ENCODE data around the gene CDK17.
"Not testable (repeated sequence)": the region's sequence is repeated elsewhere in the genome, so short reads cannot be mapped to it uniquely, and the experiment has no call there.

DNA sequence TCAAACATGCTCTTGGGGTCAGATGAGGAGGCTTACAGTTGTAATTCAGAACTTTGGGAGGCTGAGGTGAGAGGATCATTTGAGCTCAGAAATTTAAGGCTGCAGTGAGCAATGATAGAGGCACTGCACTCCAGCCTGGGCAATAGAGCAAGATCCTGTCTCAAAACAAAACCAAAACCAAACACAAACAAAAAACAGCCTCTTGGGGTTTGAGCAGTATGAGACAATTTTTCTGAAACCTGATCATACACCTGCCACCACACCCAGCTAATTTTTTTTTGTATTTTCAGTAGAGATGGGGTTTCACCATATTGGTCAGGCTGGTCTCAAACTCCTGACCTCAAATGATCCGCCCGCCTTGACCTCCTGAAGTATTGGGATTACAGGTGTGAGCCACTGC, 17.4 kb upstream of the CDK17 start:
- not testable (repeated sequence) for TF ChIP-seq POLR2A (IDR thresholded peaks at IDR 0.05; ENCODE audit: control extremely low read depth in 1 of 2, low read depth in 2 of 2, low read length in 2 of 2); ASH2L (IDR thresholded peaks at IDR 0.05; ENCODE audit: low read length); EP300 (IDR thresholded peaks at IDR 0.05; ENCODE audit: borderline replicate concordance in 1 of 2, low read depth in 2 of 2, low read length in 2 of 2)
- TF ChIP-seq, protein P1, sequence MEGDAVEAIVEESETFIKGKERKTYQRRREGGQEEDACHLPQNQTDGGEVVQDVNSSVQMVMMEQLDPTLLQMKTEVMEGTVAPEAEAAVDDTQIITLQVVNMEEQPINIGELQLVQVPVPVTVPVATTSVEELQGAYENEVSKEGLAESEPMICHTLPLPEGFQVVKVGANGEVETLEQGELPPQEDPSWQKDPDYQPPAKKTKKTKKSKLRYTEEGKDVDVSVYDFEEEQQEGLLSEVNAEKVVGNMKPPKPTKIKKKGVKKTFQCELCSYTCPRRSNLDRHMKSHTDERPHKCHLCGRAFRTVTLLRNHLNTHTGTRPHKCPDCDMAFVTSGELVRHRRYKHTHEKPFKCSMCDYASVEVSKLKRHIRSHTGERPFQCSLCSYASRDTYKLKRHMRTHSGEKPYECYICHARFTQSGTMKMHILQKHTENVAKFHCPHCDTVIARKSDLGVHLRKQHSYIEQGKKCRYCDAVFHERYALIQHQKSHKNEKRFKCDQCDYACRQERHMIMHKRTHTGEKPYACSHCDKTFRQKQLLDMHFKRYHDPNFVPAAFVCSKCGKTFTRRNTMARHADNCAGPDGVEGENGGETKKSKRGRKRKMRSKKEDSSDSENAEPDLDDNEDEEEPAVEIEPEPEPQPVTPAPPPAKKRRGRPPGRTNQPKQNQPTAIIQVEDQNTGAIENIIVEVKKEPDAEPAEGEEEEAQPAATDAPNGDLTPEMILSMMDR (IDR thresholded peaks at IDR 0.05; ENCODE audit: control extremely low read depth in 1 of 3, insufficient read depth in 1 of 3, low read depth in 1 of 3, low read length in 3 of 3): not testable (repeated sequence)
- TF ChIP-seq, protein P2, sequence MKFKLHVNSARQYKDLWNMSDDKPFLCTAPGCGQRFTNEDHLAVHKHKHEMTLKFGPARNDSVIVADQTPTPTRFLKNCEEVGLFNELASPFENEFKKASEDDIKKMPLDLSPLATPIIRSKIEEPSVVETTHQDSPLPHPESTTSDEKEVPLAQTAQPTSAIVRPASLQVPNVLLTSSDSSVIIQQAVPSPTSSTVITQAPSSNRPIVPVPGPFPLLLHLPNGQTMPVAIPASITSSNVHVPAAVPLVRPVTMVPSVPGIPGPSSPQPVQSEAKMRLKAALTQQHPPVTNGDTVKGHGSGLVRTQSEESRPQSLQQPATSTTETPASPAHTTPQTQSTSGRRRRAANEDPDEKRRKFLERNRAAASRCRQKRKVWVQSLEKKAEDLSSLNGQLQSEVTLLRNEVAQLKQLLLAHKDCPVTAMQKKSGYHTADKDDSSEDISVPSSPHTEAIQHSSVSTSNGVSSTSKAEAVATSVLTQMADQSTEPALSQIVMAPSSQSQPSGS (IDR thresholded peaks at IDR 0.05; ENCODE audit: low read length): not testable (repeated sequence)
